Measurements from ENCODE around the gene SLC12A8. TPM values are rescaled to one million over a fixed set of nuclear protein-coding genes. Genes with fewer than 3 reads are reported as not detected.

The SLC12A8 gene
- polyA plus RNA-seq, 1 of the 3 experiments (the other 2 are of a cell fraction), result 7.5 TPM

- CTCF ChIA-PET, result no interaction called here
These were observed 121.9 kb downstream of the SLC12A8 start for GRCh38 chr3:125090649-125091048.

DNA sequence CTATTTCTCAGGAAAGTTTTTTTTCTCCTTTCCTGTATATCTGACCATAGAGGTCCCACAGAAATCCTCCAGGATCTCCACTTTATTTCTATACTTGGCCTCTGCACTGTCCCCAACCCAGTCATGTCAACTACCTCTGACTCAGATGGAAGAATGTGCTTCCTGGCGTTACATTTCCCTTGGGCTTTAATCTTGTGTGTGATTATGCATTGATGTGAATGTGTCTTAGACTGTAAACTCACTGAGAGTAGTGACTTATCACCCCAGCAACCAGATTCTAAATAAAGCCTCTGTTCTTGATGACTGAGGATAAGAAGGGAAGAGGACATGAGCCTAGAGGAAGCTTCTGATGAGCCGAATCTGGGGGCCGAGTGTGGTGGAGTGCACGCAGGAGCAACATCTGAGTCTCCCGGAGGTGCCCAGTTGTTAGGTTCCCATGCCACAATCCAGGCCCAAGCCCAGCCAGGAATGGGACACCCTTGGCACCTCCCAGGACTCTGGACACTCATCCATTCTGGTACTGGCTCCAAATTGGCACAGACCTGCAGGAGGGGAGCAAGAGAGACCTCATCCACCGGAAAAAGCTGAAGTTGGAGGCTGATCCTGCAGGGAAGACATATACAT lies 124.7 kb downstream of the SLC12A8 start:
- H4K20me1 ChIP-seq (ENCODE audit: insufficient read depth), result no peaks in the 10 kb centered on the region
- H3K27me3 ChIP-seq (ENCODE audit: insufficient read depth), result no peaks in the 10 kb centered on the region
- H3K9me3 ChIP-seq, result peaks cover 6% of the 10 kb centered on the region
- POLR2A ChIA-PET, result no interaction called here
- H3K79me2 ChIP-seq (ENCODE audit: insufficient read depth), result no peaks in the 10 kb centered on the region
- no peak overlapping the region for H3K4me3 ChIP-seq (ENCODE audit: low read depth in 2 of 2, low read length in 1 of 2)
- TF ChIP-seq RCOR1 (IDR thresholded peaks at IDR 0.05; ENCODE audit: low read length) (no peak), NFIC (IDR thresholded peaks at IDR 0.05; ENCODE audit: borderline replicate concordance) (no peak), CHD2 (IDR thresholded peaks at IDR 0.05; ENCODE audit: low read length, partially characterized antibody) (no peak), ZBTB33 (IDR thresholded peaks at IDR 0.05; ENCODE audit: borderline replicate concordance, low read depth) (no peak), MAX (IDR thresholded peaks at IDR 0.05; ENCODE audit: low read depth) (no peak), MXI1 (IDR thresholded peaks at IDR 0.05; ENCODE audit: low read depth, low read length) (no peak), FOXM1 (IDR thresholded peaks at IDR 0.05; ENCODE audit: low read depth) (no peak), RFX5 (IDR thresholded peaks at IDR 0.05; ENCODE audit: low read length) (no peak), IRF3 (IDR thresholded peaks at IDR 0.05; ENCODE audit: low read depth, low read length) (no peak), TCF12 (IDR thresholded peaks at IDR 0.05) (no peak), JUND (IDR thresholded peaks at IDR 0.05) (no peak)
- TF ChIP-seq, protein P1, sequence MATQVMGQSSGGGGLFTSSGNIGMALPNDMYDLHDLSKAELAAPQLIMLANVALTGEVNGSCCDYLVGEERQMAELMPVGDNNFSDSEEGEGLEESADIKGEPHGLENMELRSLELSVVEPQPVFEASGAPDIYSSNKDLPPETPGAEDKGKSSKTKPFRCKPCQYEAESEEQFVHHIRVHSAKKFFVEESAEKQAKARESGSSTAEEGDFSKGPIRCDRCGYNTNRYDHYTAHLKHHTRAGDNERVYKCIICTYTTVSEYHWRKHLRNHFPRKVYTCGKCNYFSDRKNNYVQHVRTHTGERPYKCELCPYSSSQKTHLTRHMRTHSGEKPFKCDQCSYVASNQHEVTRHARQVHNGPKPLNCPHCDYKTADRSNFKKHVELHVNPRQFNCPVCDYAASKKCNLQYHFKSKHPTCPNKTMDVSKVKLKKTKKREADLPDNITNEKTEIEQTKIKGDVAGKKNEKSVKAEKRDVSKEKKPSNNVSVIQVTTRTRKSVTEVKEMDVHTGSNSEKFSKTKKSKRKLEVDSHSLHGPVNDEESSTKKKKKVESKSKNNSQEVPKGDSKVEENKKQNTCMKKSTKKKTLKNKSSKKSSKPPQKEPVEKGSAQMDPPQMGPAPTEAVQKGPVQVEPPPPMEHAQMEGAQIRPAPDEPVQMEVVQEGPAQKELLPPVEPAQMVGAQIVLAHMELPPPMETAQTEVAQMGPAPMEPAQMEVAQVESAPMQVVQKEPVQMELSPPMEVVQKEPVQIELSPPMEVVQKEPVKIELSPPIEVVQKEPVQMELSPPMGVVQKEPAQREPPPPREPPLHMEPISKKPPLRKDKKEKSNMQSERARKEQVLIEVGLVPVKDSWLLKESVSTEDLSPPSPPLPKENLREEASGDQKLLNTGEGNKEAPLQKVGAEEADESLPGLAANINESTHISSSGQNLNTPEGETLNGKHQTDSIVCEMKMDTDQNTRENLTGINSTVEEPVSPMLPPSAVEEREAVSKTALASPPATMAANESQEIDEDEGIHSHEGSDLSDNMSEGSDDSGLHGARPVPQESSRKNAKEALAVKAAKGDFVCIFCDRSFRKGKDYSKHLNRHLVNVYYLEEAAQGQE (IDR thresholded peaks at IDR 0.05; ENCODE audit: low read depth, low read length), result no peak
- no peaks in the 10 kb centered on the region for H3K9me2 ChIP-seq
- no peaks in the 10 kb centered on the region for H3K4me1 ChIP-seq (ENCODE audit: control insufficient read depth in 1 of 2, insufficient read depth in 2 of 2, low read depth in 1 of 2, low read length in 1 of 2)
- H3K27ac ChIP-seq (ENCODE audit: low read depth in 2 of 2, low read length in 1 of 2), result no peak overlapping the region
- H3F3A ChIP-seq (replicated peaks; ENCODE audit: insufficient read depth), result peaks cover 11% of the 10 kb centered on the region
- no peak overlapping the region for H3K9ac ChIP-seq
- WGBS (ENCODE audit: low lambda C conversion rate), result 88% methylated on average over 6 of the region's 6 CpGs
- CTCF ChIA-PET, result no interaction called here
- no peak overlapping the region for H3K4me2 ChIP-seq
- DNase-seq, result no peak
- no peak overlapping the region for H2AFZ ChIP-seq (ENCODE audit: low read depth)
- peaks cover 0 to 4% of the 10 kb centered on the region in 2 experiments for H3K36me3 ChIP-seq (replicated peaks in 1 of 2; ENCODE audit: control insufficient read depth in 1 of 2, insufficient read depth in 2 of 2, low read length in 1 of 2)

More at GRCh38 chr3:125090649-125091048, 121.9 kb downstream of the SLC12A8 start:
- Histone ChIP-seq H3K27ac (ENCODE audit: low read depth in 2 of 2, low read length in 1 of 2) (no peak overlapping the region), H3K27me3 (ENCODE audit: insufficient read depth) (no peaks in the 10 kb centered on the region), H3K4me3 (ENCODE audit: low read depth in 2 of 2, low read length in 1 of 2) (no peak overlapping the region), H3F3A (replicated peaks; ENCODE audit: insufficient read depth) (no peaks in the 10 kb centered on the region), H2AFZ (ENCODE audit: low read depth) (no peak overlapping the region), H3K36me3 (replicated peaks in 1 of 2; ENCODE audit: control insufficient read depth in 1 of 2, insufficient read depth in 2 of 2, low read length in 1 of 2) (peaks cover 0 to 4% of the 10 kb centered on the region in 2 experiments), H3K4me1 (ENCODE audit: control insufficient read depth in 1 of 2, insufficient read depth in 2 of 2, low read depth in 1 of 2, low read length in 1 of 2) (no peaks in the 10 kb centered on the region), H3K9me3 (peaks cover 6% of the 10 kb centered on the region), H4K20me1 (ENCODE audit: insufficient read depth) (no peaks in the 10 kb centered on the region), H3K9ac (no peak overlapping the region), H3K4me2 (no peak overlapping the region), H3K79me2 (ENCODE audit: insufficient read depth) (no peaks in the 10 kb centered on the region), H3K9me2 (no peaks in the 10 kb centered on the region)
- no peak for DNase-seq
- POLR2A ChIA-PET, result no interaction called here
- no peak for TF ChIP-seq EZH2phosphoT487 (IDR thresholded peaks at IDR 0.05; ENCODE audit: borderline replicate concordance, low read depth)
- no peak for TF ChIP-seq IRF3 (IDR thresholded peaks at IDR 0.05; ENCODE audit: low read depth, low read length)
- TF ChIP-seq NFIC (IDR thresholded peaks at IDR 0.05; ENCODE audit: borderline replicate concordance), result no peak
- TF ChIP-seq SIN3A (IDR thresholded peaks at IDR 0.05; ENCODE audit: borderline replicate concordance, low read depth, low read length), result no peak
- TF ChIP-seq TCF12 (IDR thresholded peaks at IDR 0.05), result no peak
- TF ChIP-seq RCOR1 (IDR thresholded peaks at IDR 0.05; ENCODE audit: low read length), result no peak
- TF ChIP-seq FOSL2 (IDR thresholded peaks at IDR 0.05; ENCODE audit: borderline replicate concordance, low read depth), result no peak
- TF ChIP-seq RFX5 (IDR thresholded peaks at IDR 0.05; ENCODE audit: low read length), result no peak
- TF ChIP-seq SMC3 (IDR thresholded peaks at IDR 0.05; ENCODE audit: low read depth, low read length), result no peak
- TF ChIP-seq GABPA (IDR thresholded peaks at IDR 0.05; ENCODE audit: low read depth), result no peak
- TF ChIP-seq MXI1 (IDR thresholded peaks at IDR 0.05; ENCODE audit: low read depth, low read length), result no peak
- TF ChIP-seq RAD21 (IDR thresholded peaks at IDR 0.05; ENCODE audit: low read length), result no peak
- no peak for TF ChIP-seq MAX (IDR thresholded peaks at IDR 0.05; ENCODE audit: low read depth)

Measured in SK-N-SH (cell line).